Astrocyte (in vitro differentiated cells and primary cell): ENCODE data around the gene LMF1. TPM values are rescaled to one million over a fixed set of nuclear protein-coding genes. Genes with fewer than 3 reads are reported as not detected.

Source experiments
- DNase-seq: peaks from one replicate; pipeline ENCODE4 v3.0.0-alpha.2; 2010; ENCODE audit warnings: low read depth
- FAIRE-seq: peaks from 2 replicates; lab custom pipeline; 2011; peaks lifted over from hg19 to GRCh38; lab: Jason Lieb, UNC
- H2AFZ ChIP-seq: 2 replicates; pipeline ENCODE4 v1.6.0; 2012; ENCODE audit warnings: low read depth, low read length, inconsistent platforms
- H3K27ac ChIP-seq: 2 replicates; pipeline ENCODE4 v1.5.1; 2011; ENCODE audit warnings: low read depth, low read length, inconsistent platforms
- H3K27me3 ChIP-seq: 2 replicates; pipeline ENCODE4 v1.6.0; 2011; ENCODE audit warnings: low read length, inconsistent platforms; ENCODE audit not compliant: insufficient read depth
- H3K36me3 ChIP-seq: 2 replicates; pipeline ENCODE4 v1.5.1; 2011; ENCODE audit warnings: low read length, inconsistent platforms; ENCODE audit not compliant: insufficient read depth
- H3K4me1 ChIP-seq: 2 replicates; pipeline ENCODE4 v1.5.1; 2011; ENCODE audit warnings: low read length, inconsistent platforms; ENCODE audit not compliant: insufficient read depth
- H3K4me2 ChIP-seq: 2 replicates; pipeline ENCODE4 v1.6.0; 2012; ENCODE audit warnings: low read length, inconsistent platforms
- H3K4me3 ChIP-seq: 2 replicates; pipeline ENCODE4 v1.5.1; 2011; ENCODE audit warnings: low read depth, mild to moderate bottlenecking, low read length, inconsistent platforms; ENCODE audit not compliant: insufficient read depth
- H3K79me2 ChIP-seq: 2 replicates; pipeline ENCODE4 v1.6.0; 2012; ENCODE audit warnings: mild to moderate bottlenecking, low read length, inconsistent platforms; ENCODE audit not compliant: insufficient read depth
- H3K9ac ChIP-seq: 2 replicates; pipeline ENCODE4 v1.6.0; 2012; ENCODE audit warnings: mild to moderate bottlenecking, low read length, inconsistent platforms
- H3K9me3 ChIP-seq: 2 replicates; pipeline ENCODE4 v1.5.1; 2012; ENCODE audit warnings: low read depth, mild to moderate bottlenecking, low read length, inconsistent platforms; ENCODE audit not compliant: insufficient read depth
- H4K20me1 ChIP-seq: 2 replicates; pipeline ENCODE4 v1.6.0; 2012; ENCODE audit warnings: low read length, inconsistent platforms; ENCODE audit not compliant: insufficient read depth
- H3K27ac Mint-ChIP-seq: one replicate; pipeline ENCODE4 v1.8.0; 2021; ENCODE audit warnings: mild to moderate bottlenecking, mixed read lengths; ENCODE audit not compliant: unreplicated experiment
- H3K27me3 Mint-ChIP-seq: one replicate; pipeline ENCODE4 v1.8.0; 2021; ENCODE audit warnings: low read depth, mixed read lengths; ENCODE audit not compliant: unreplicated experiment
- H3K36me3 Mint-ChIP-seq: one replicate; pipeline ENCODE4 v1.8.0; 2021; ENCODE audit warnings: low read depth, mixed read lengths; ENCODE audit not compliant: unreplicated experiment
- H3K4me1 Mint-ChIP-seq: one replicate; pipeline ENCODE4 v1.8.0; 2021; ENCODE audit warnings: low read depth, mixed read lengths; ENCODE audit not compliant: unreplicated experiment
- H3K4me3 Mint-ChIP-seq: one replicate; pipeline ENCODE4 v1.8.0; 2021; ENCODE audit warnings: mild to moderate bottlenecking, moderate library complexity, mixed read lengths; ENCODE audit not compliant: unreplicated experiment
- H3K9me3 Mint-ChIP-seq: one replicate; pipeline ENCODE4 v1.8.0; 2021; ENCODE audit warnings: mild to moderate bottlenecking, mixed read lengths; ENCODE audit not compliant: unreplicated experiment
- CTCF ChIP-seq: IDR thresholded peaks from 2 replicates; pipeline ENCODE4 v1.5.1; 2011; ENCODE audit warnings: low read depth, mild to moderate bottlenecking, inconsistent platforms, low read length, moderate library complexity; ENCODE audit not compliant: insufficient read depth
- EZH2 ChIP-seq: IDR thresholded peaks from 2 replicates; pipeline ENCODE4 v1.6.1; 2012; ENCODE audit warnings: mild to moderate bottlenecking, low read length, inconsistent platforms; ENCODE audit not compliant: insufficient read depth
- total RNA-seq: library from RNA; stranded (reverse); gene quantifications from 2 replicates; pipeline ENCODE4 v1.2.1, GENCODE V29; 2021

The LMF1 gene
- total RNA-seq, 1 donor from 2014 or later: 12.6 TPM

GRCh38 chr16:968620-969019 lies 2.2 kb downstream of the LMF1 start:
- FAIRE-seq: no peak
- H3K9me3 Mint-ChIP-seq: peaks cover 8% of the 10 kb centered on the region
- H3K36me3 ChIP-seq: no peaks in the 10 kb centered on the region
- peaks cover 5% of the 10 kb centered on the region for H3K4me1 ChIP-seq
- H3K27me3 Mint-ChIP-seq: peaks cover 13% of the 10 kb centered on the region
- H3K9me3 ChIP-seq: peaks cover 13% of the 10 kb centered on the region
- H3K4me3 Mint-ChIP-seq: peak overlapping the region; percentile 80
- no peak overlapping the region for H3K9ac ChIP-seq
- H3K79me2 ChIP-seq: peaks cover 8% of the 10 kb centered on the region
- peak overlapping the region; percentile 47 for H3K27ac Mint-ChIP-seq
- peaks cover 11% of the 10 kb centered on the region for H4K20me1 ChIP-seq
- peaks cover 5% of the 10 kb centered on the region for H3K4me1 Mint-ChIP-seq
- no peak overlapping the region for H3K27ac ChIP-seq
- TF ChIP-seq CTCF (no peak), EZH2 (no peak)
- DNase-seq: no peak
- peaks cover 20% of the 10 kb centered on the region for H3K36me3 Mint-ChIP-seq
- peaks cover 9% of the 10 kb centered on the region for H3K27me3 ChIP-seq
- no peak overlapping the region for H3K4me2 ChIP-seq
- no peak overlapping the region for H3K4me3 ChIP-seq
- H2AFZ ChIP-seq: no peak overlapping the region

GRCh38 chr16:967546-968295 lies 3.1 kb downstream of the LMF1 start:
- Histone ChIP-seq H3K4me1 (peaks cover 5% of the 10 kb centered on the region), H3K27ac (no peak overlapping the region), H3K9ac (no peak overlapping the region), H3K79me2 (peaks cover 8% of the 10 kb centered on the region), H4K20me1 (peaks cover 20% of the 10 kb centered on the region), H3K36me3 (no peaks in the 10 kb centered on the region), H3K27me3 (peaks cover 5% of the 10 kb centered on the region), H3K4me3 (no peak overlapping the region), H3K4me2 (no peak overlapping the region), H3K9me3 (peaks cover 13% of the 10 kb centered on the region), H2AFZ (no peak overlapping the region)
- no peak for FAIRE-seq
- no peak for DNase-seq
- Mint-ChIP-seq H3K4me3 (no peak overlapping the region), H3K36me3 (peaks cover 20% of the 10 kb centered on the region), H3K27me3 (peaks cover 8% of the 10 kb centered on the region), H3K9me3 (peaks cover 8% of the 10 kb centered on the region), H3K4me1 (peaks cover 5% of the 10 kb centered on the region), H3K27ac (no peak overlapping the region)
- TF ChIP-seq EZH2 (no peak), CTCF (no peak)

- Histone ChIP-seq H3K27me3 (peaks cover 5% of the 10 kb centered on the region), H2AFZ (no peak overlapping the region), H3K9me3 (peaks cover 13% of the 10 kb centered on the region), H3K4me2 (no peak overlapping the region), H3K4me1 (peaks cover 5% of the 10 kb centered on the region), H4K20me1 (peaks cover 20% of the 10 kb centered on the region), H3K36me3 (no peaks in the 10 kb centered on the region), H3K9ac (no peak overlapping the region), H3K79me2 (peaks cover 8% of the 10 kb centered on the region), H3K4me3 (no peak overlapping the region), H3K27ac (no peak overlapping the region)
- Mint-ChIP-seq H3K36me3 (peaks cover 20% of the 10 kb centered on the region), H3K4me3 (no peak overlapping the region), H3K27ac (no peak overlapping the region), H3K9me3 (peaks cover 8% of the 10 kb centered on the region), H3K4me1 (peaks cover 5% of the 10 kb centered on the region), H3K27me3 (peaks cover 8% of the 10 kb centered on the region)
- FAIRE-seq (no peak), DNase-seq (no peak)
- TF ChIP-seq EZH2 (no peak), CTCF (no peak)
Observed at GRCh38 chr16:967077-967541, 3.7 kb downstream of the LMF1 start.
